SU-DHL-6 (cell line): ENCODE results near the gene PEX7.
"Not testable (repeated sequence)": the region's sequence is repeated elsewhere in the genome, so short reads cannot be mapped to it uniquely, and the experiment has no call there.

Experiments
- H2AFZ ChIP-seq: fragments of 200-600 bp; sonication (generic); 2 replicates; pipeline ENCODE4 v1.6.1; 2014; ENCODE audit warnings: low read depth, mild to moderate bottlenecking, moderate library complexity, mixed read lengths, antibody characterized with exemption, low read length; ENCODE audit not compliant: severe bottlenecking
- H3F3A ChIP-seq: fragments of 200-600 bp; shearing (Covaris generic); 2 replicates; pipeline ENCODE4 v1.6.0; 2016; ENCODE audit warnings: antibody characterized with exemption, mild to moderate bottlenecking; ENCODE audit not compliant: insufficient read depth
- H3K27ac ChIP-seq: fragments of 200-600 bp; sonication (generic); 2 replicates; pipeline ENCODE4 v1.5.1; 2016; ENCODE audit warnings: low read depth, mild to moderate bottlenecking, low read length, moderate library complexity, mixed read lengths
- H3K27me3 ChIP-seq: fragments of 200-600 bp; sonication (generic), shearing (Covaris generic); 2 replicates; pipeline ENCODE4 v1.6.0; 2014; ENCODE audit warnings: mild to moderate bottlenecking, low read length
- H3K36me3 ChIP-seq: fragments of 200-600 bp; sonication (generic); 2 replicates; pipeline ENCODE4 v1.6.1; 2014; ENCODE audit warnings: mild to moderate bottlenecking, low read length, mixed read lengths
- H3K4me2 ChIP-seq: fragments of 300-600, 200-600 bp; shearing (Covaris generic), sonication (generic); 2 replicates; pipeline ENCODE4 v1.6.0; 2014; ENCODE audit warnings: low read length, low read depth, mild to moderate bottlenecking; ENCODE audit not compliant: poor library complexity, severe bottlenecking
- H3K4me3 ChIP-seq: fragments of 200-600 bp; sonication (generic); 2 replicates; pipeline ENCODE4 v1.5.1; 2014; ENCODE audit warnings: antibody characterized with exemption, low read length, mild to moderate bottlenecking, mixed read lengths; ENCODE audit not compliant: insufficient read depth, poor library complexity, severe bottlenecking
- H3K79me2 ChIP-seq: fragments of 200-600 bp; sonication (generic); 2 replicates; pipeline ENCODE4 v1.6.1; 2014; ENCODE audit warnings: mild to moderate bottlenecking, low read length, moderate library complexity; ENCODE audit not compliant: insufficient read depth
- H3K9ac ChIP-seq: fragments of 200-600 bp; sonication (generic); 2 replicates; pipeline ENCODE4 v1.7.0; 2014; ENCODE audit warnings: mild to moderate bottlenecking, low read length
- H3K9me2 ChIP-seq: fragments of 200-600 bp; sonication (generic); replicated peaks from 2 replicates; pipeline ENCODE4 v1.6.1; 2014; ENCODE audit warnings: low read length; ENCODE audit not compliant: insufficient read depth
- H3K9me3 ChIP-seq: fragments of 200-600 bp; sonication (generic); 2 replicates; pipeline ENCODE4 v1.6.1; 2014; ENCODE audit warnings: low read length, mixed read lengths; ENCODE audit not compliant: insufficient read depth
- H4K20me1 ChIP-seq: fragments of 200-600 bp; sonication (generic); 2 replicates; pipeline ENCODE4 v1.6.1; 2014; ENCODE audit warnings: low read depth, mild to moderate bottlenecking, antibody characterized with exemption, low read length, moderate library complexity, mixed read lengths
- EZH2phosphoT487 ChIP-seq: fragments of 200-600 bp; sonication (generic), shearing (Covaris generic); conservative IDR thresholded peaks from 2 replicates; pipeline ENCODE4 v1.6.1; 2018; ENCODE audit warnings: mild to moderate bottlenecking, antibody characterized with exemption, low read length, moderate library complexity, mixed read lengths
- TF ChIP-seq, protein P1 (sequence below): fragments of 200-600 bp; sonication (generic); IDR thresholded peaks from one replicate; pipeline ENCODE4 v1.5.1; 2017; ENCODE audit warnings: antibody characterized with exemption, mild to moderate bottlenecking, low read length, moderate library complexity; ENCODE audit not compliant: insufficient read depth, poor library complexity, severe bottlenecking

PEX7 gene

DNA sequence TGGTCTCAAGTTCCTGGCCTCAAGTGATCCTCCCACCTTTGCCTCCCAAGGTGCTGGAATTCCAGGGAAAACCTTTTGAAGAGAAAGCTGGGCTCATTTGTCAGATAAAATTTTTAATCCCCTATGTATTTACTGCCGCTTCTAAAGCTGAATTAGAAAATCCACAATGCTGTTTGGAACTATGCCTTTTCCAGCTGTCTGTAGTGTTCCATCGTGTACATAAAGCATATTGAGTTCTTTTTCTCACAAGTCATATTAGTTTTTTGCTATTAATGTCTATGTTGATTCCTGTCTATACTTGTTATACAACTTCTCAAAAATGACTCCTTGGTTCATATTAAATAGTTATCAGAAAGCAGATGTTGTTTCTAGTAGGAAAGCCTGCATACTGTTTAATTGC, 47.1 kb downstream of the PEX7 start:
- H3K27ac ChIP-seq = no peak overlapping the region

DNA sequence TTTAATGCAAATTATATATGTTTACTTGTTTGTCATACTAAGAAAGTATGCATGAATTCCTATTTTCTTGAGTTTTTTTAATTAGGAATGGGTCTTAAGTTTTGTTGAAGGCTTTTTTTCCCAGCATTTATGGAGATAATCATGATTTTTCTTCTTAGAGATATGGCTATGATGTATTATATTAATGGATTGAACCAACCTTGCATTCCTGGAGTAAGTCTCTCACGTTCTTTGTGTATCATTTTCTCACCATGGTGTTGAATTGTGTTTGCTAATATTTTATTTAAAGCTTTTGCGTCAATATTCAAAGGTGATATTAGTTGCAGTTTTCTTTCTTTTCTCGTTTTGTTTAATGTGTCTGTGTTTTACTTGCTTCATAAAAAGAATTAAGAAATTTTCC, 51.4 kb downstream of the PEX7 start:
- no peaks in the 10 kb centered on the region for H3K9me2 ChIP-seq
- no peak overlapping the region for H3K9ac ChIP-seq
- H3K27ac ChIP-seq = no peak overlapping the region
- H3K9me3 ChIP-seq = peaks cover 17% of the 10 kb centered on the region; the same call in 1 of the 2 replicates
- TF ChIP-seq EZH2phosphoT487 = no peak
- TF ChIP-seq, protein P1, sequence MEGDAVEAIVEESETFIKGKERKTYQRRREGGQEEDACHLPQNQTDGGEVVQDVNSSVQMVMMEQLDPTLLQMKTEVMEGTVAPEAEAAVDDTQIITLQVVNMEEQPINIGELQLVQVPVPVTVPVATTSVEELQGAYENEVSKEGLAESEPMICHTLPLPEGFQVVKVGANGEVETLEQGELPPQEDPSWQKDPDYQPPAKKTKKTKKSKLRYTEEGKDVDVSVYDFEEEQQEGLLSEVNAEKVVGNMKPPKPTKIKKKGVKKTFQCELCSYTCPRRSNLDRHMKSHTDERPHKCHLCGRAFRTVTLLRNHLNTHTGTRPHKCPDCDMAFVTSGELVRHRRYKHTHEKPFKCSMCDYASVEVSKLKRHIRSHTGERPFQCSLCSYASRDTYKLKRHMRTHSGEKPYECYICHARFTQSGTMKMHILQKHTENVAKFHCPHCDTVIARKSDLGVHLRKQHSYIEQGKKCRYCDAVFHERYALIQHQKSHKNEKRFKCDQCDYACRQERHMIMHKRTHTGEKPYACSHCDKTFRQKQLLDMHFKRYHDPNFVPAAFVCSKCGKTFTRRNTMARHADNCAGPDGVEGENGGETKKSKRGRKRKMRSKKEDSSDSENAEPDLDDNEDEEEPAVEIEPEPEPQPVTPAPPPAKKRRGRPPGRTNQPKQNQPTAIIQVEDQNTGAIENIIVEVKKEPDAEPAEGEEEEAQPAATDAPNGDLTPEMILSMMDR = no peak
- no peak overlapping the region for H3K4me3 ChIP-seq
- no peaks in the 10 kb centered on the region for H3K27me3 ChIP-seq
- H4K20me1 ChIP-seq = no peaks in the 10 kb centered on the region
- H3K79me2 ChIP-seq = no peaks in the 10 kb centered on the region
- no peak overlapping the region for H2AFZ ChIP-seq
- no peaks in the 10 kb centered on the region; the same call in 1 of the 2 replicates for H3F3A ChIP-seq
- H3K4me2 ChIP-seq = no peak overlapping the region
- H3K36me3 ChIP-seq = peaks cover 21% of the 10 kb centered on the region

More for the DNA sequence above, 47.1 kb downstream of the PEX7 start:
- Histone ChIP-seq H3K9ac (no peak overlapping the region), H3K4me2 (no peak overlapping the region), H3K4me3 (no peak overlapping the region), H3F3A (no peaks in the 10 kb centered on the region), H4K20me1 (no peaks in the 10 kb centered on the region), H2AFZ (no peak overlapping the region), H3K9me2 (no peaks in the 10 kb centered on the region), H3K79me2 (no peaks in the 10 kb centered on the region), H3K36me3 (peaks cover 21% of the 10 kb centered on the region), H3K9me3 (peaks cover 17% of the 10 kb centered on the region; the same call in 1 of the 2 replicates), H3K27me3 (no peaks in the 10 kb centered on the region)
- no peak for TF ChIP-seq EZH2phosphoT487
- TF ChIP-seq, protein P1 = no peak

DNA sequence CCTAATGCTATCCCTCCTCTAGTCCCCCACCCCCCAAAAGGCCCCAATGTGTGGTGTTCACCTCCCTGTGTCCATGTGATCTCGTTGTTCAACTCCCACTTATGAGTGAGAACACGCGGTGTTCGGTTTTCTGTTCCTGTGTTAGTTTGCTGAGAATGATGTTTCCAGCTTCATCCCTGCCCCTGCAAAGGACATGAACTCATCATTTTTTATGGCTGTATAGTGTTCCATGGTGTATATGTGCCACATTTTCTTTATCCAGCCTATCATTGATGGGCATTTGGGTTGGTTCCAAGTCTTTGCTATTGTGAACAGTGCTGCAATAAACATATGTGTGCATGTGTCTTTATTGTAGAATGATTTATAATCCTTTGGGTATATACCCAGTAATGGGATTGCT, 54.1 kb downstream of the PEX7 start:
- not testable (repeated sequence) for H3K27ac ChIP-seq, H3K4me3 ChIP-seq, H4K20me1 ChIP-seq, H3K27me3 ChIP-seq, H2AFZ ChIP-seq, H3F3A ChIP-seq, H3K4me2 ChIP-seq, H3K9ac ChIP-seq, H3K9me2 ChIP-seq, H3K79me2 ChIP-seq
- Histone ChIP-seq H3K9me3 (peaks cover 17% of the 10 kb centered on the region; the same call in 1 of the 2 replicates), H3K36me3 (peaks cover 21% of the 10 kb centered on the region)

DNA sequence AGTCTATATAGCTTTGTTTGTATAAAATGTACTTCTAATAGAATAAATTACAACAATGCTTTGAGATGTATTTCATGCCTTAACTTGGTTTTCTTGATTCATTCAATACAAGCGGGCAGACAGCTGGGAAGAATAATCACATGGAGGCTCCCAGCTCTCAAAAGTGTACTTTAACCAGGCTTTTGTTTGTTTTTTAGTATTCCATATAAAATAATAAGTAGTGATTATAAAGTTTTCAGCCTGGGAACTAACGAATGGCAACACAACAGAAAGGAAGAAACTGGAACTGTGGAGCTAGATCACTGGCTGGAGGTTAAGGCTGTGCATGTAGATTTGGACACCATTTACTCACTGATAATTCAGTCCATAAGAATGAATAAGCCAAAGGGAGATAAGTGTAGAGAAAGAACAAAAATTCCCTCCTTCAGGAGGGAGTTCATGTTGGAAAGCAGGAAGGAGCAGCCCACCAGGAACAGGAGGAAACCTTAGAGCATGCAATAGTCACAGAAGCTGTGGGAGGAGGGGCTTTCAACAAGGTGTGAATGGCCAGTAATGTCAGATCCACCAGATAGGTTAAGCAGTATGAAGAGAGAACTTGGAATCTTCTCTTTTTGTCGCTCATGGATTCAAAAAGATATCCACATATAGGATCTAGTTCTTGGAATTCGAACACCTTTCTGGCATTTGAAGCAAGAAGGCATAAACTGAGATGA, 58.5 kb downstream of the PEX7 start:
- Histone ChIP-seq H3K27ac (no peak overlapping the region), H3K9ac (no peak overlapping the region), H3K27me3 (no peaks in the 10 kb centered on the region), H3K36me3 (no peaks in the 10 kb centered on the region), H3F3A (no peaks in the 10 kb centered on the region), H3K79me2 (no peaks in the 10 kb centered on the region), H4K20me1 (no peaks in the 10 kb centered on the region), H3K9me3 (no peaks in the 10 kb centered on the region), H3K9me2 (no peaks in the 10 kb centered on the region), H3K4me2 (no peak overlapping the region), H3K4me3 (no peak overlapping the region), H2AFZ (no peak overlapping the region)
- no peak for TF ChIP-seq EZH2phosphoT487
- TF ChIP-seq, protein P1 = no peak
